Measurements from ENCODE around the gene NCR3LG1. TPM values are rescaled to one million over a fixed set of nuclear protein-coding genes. Genes with fewer than 3 reads are reported as not detected.

Gene NCR3LG1
- total RNA-seq, 1 donor from 2014 or later: 1.1 TPM

DNA sequence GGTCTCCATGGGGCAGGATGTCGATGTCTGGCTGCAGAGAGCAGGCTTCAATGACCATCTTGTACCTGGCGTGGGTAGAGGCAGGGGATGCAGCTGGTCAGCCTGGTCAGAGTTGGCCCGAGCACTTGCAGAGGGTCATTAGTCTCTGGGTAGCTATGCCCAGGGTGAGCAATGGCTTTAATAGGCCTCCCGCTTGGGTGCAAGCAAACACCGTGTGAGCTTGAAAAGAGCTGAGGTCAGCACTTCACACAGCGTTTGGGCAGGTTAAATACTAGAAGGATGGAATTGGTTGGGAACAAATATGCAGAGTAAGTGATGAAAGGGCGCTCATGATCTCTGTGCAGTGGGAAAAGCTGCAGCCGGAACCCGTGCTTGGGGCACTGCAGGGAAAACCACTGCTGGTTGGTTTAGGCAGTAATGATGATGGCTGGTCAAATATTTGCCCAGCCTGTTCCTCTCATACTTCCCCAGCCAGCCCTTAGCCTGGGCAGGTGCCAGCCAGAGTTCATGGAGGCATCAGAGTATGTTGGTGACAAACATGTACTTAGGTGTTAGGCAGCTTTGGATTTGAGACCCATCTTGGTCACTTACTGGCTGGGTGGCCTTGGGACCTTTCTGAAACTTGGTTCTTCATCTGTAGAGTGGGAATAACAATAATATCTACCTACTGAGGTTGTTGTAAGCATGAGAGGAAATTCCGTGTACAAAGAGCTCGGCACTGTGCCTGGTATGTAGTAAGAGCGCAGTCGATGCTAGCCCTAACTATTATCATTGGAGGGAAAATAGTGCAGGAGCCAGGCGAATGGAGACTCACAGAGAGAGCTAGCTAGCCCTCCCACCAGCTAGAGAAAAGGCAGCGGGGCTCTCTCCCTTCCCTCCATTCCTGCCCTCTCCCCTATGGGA is 62.1 kb downstream of the NCR3LG1 start:
- ATAC-seq (ENCODE audit: low read depth) (no peak), DNase-seq (no peak)
- H3K4me3 Mint-ChIP-seq: no peak overlapping the region
- intact Hi-C loops (cut with micrococcal nuclease): no loop called here
- no peaks in the 10 kb centered on the region for H3K9me3 Mint-ChIP-seq
- TF ChIP-seq, protein P1, sequence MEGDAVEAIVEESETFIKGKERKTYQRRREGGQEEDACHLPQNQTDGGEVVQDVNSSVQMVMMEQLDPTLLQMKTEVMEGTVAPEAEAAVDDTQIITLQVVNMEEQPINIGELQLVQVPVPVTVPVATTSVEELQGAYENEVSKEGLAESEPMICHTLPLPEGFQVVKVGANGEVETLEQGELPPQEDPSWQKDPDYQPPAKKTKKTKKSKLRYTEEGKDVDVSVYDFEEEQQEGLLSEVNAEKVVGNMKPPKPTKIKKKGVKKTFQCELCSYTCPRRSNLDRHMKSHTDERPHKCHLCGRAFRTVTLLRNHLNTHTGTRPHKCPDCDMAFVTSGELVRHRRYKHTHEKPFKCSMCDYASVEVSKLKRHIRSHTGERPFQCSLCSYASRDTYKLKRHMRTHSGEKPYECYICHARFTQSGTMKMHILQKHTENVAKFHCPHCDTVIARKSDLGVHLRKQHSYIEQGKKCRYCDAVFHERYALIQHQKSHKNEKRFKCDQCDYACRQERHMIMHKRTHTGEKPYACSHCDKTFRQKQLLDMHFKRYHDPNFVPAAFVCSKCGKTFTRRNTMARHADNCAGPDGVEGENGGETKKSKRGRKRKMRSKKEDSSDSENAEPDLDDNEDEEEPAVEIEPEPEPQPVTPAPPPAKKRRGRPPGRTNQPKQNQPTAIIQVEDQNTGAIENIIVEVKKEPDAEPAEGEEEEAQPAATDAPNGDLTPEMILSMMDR (IDR thresholded peaks at IDR 0.05): no peak
- H3K27ac Mint-ChIP-seq: no peak overlapping the region
- H3K4me1 Mint-ChIP-seq: no peaks in the 10 kb centered on the region
- ChIA-PET CTCF (no interaction called here), POLR2A (no interaction called here)
- H3K36me3 Mint-ChIP-seq (ENCODE audit: low read depth): no peaks in the 10 kb centered on the region
- peaks cover 22% of the 10 kb centered on the region for H3K27me3 Mint-ChIP-seq

DNA sequence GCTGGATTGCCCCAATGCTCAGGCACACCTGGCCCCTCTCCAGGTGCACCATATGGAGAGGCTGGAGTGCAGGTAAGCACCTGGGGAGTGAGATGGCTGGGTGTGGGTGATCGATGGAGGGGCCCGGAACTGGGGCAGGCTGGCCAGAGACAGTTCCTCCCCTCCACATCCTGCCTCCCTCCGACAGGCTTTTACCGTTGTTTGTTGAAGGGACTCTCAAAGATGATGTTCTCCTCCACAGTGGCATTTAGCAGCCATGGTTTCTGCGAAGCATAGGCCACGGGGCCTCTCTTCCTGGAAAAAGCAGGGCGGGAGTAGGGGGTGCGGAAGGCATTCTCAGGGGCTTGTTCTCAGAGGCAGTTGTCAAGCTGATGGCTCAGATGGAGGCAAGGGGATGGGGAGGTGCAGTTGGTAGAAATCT is 62.7 kb downstream of the NCR3LG1 start:
- CTCF ChIA-PET: no interaction called here
- ATAC-seq (ENCODE audit: low read depth) (no peak), DNase-seq (no peak)
- TF ChIP-seq, protein P1 (IDR thresholded peaks at IDR 0.05): no peak
- H3K27ac Mint-ChIP-seq: no peak overlapping the region
- H3K27me3 Mint-ChIP-seq: peaks cover 24% of the 10 kb centered on the region
- intact Hi-C loops (cut with micrococcal nuclease): no loop called here
- no peaks in the 10 kb centered on the region for H3K4me1 Mint-ChIP-seq
- no peaks in the 10 kb centered on the region for H3K9me3 Mint-ChIP-seq
- H3K4me3 Mint-ChIP-seq: no peak overlapping the region
- H3K36me3 Mint-ChIP-seq (ENCODE audit: low read depth): no peaks in the 10 kb centered on the region
- POLR2A ChIA-PET: no interaction called here

DNA sequence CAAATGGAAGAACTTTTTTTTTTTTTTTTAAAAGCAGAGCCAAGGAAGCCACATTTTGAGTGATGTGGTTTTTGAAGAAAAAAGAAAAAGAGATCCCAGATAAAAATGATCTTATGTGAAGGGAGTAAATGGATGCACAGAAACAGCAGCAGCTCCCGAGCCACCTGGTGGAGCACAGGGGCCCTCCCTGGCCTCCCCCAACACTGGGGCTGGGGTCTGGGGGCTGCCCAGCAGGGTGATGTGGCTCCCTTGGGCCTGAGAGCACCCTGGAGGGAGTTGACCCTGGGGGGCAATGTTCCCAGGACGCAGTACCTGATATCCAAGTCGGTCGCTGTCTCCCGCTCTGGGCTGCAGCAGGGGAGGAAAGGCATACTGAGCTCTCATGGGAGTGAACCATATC is 63.4 kb downstream of the NCR3LG1 start:
- no peaks in the 10 kb centered on the region for H3K4me1 Mint-ChIP-seq
- TF ChIP-seq, protein P1 (IDR thresholded peaks at IDR 0.05): no peak
- no peak for DNase-seq
- H3K36me3 Mint-ChIP-seq (ENCODE audit: low read depth): no peaks in the 10 kb centered on the region
- CTCF ChIA-PET: no interaction called here
- ATAC-seq (ENCODE audit: low read depth): no peak
- peaks cover 29% of the 10 kb centered on the region for H3K27me3 Mint-ChIP-seq
- H3K4me3 Mint-ChIP-seq: no peak overlapping the region
- no peaks in the 10 kb centered on the region for H3K9me3 Mint-ChIP-seq
- POLR2A ChIA-PET: no interaction called here
- intact Hi-C loops (cut with micrococcal nuclease): no loop called here
- H3K27ac Mint-ChIP-seq: no peak overlapping the region

DNA sequence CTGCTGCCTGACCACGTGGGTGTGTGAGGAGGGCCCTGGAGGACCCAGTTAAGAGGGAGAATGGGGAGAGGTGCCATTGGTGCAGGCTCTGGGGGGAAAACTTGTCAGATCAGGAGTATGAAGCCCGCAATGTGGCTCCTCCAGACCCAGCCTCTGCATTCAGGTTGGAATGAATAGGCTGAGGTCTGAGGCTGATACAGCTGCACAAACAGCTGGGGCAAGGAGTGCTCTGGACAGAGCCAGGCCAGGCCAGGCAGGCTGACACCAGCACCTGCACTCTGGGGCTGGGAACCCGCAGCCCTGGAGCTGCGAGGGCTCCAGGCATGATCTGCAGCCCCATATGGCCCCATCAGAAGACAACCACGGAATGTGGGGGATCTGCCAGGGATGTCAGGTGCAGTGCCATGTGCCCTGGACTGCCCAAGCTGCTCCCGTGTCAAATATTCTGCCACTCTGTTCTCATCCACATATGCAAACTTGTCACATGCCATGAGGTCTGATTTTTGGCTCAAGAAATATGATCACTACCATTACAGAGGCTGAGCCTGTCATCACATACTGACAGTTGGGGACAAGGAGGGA is 64.0 kb downstream of the NCR3LG1 start:
- H3K36me3 Mint-ChIP-seq (ENCODE audit: low read depth): no peaks in the 10 kb centered on the region
- H3K27me3 Mint-ChIP-seq: peaks cover 29% of the 10 kb centered on the region
- TF ChIP-seq, protein P1 (IDR thresholded peaks at IDR 0.05): no peak
- no peak for DNase-seq
- H3K4me1 Mint-ChIP-seq: no peaks in the 10 kb centered on the region
- no peak overlapping the region for H3K27ac Mint-ChIP-seq
- no peak overlapping the region for H3K4me3 Mint-ChIP-seq
- intact Hi-C loops (cut with micrococcal nuclease): no loop called here
- ATAC-seq (ENCODE audit: low read depth): no peak
- ChIA-PET POLR2A (no interaction called here), CTCF (no interaction called here)
- no peaks in the 10 kb centered on the region for H3K9me3 Mint-ChIP-seq

DNA sequence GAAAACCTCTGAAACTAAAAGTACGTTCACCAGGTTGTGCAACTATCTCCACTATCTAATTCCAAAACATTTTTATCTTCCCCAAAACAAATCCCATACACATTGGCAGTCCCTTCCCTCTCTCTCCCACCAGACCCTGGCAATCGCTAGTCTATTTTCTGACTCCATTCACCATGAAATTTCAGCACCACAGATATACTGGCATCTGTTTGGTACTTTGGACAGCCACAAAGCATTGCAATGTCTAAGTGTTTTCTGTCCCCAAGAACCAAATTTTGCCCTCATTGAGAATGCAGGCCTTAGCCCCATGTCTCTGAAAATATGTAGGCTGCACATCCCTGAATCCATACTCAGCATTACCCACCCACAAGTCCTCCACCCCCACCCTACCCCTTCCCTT is 64.9 kb downstream of the NCR3LG1 start:
- H3K4me3 Mint-ChIP-seq: no peak overlapping the region
- H3K36me3 Mint-ChIP-seq (ENCODE audit: low read depth): no peaks in the 10 kb centered on the region
- intact Hi-C loops (cut with micrococcal nuclease): no loop called here
- peaks cover 28% of the 10 kb centered on the region for H3K27me3 Mint-ChIP-seq
- TF ChIP-seq, protein P1 (IDR thresholded peaks at IDR 0.05): no peak
- ChIA-PET CTCF (no interaction called here), POLR2A (no interaction called here)
- ATAC-seq (ENCODE audit: low read depth) (no peak), DNase-seq (no peak)
- no peaks in the 10 kb centered on the region for H3K4me1 Mint-ChIP-seq
- H3K27ac Mint-ChIP-seq: no peak overlapping the region
- H3K9me3 Mint-ChIP-seq: no peaks in the 10 kb centered on the region

Measured in activated B cell treated with CpG ODN at 0.5 μM for 24 hours (primary cell).